CD14-positive monocyte (primary cell): ENCODE results near the gene POLL. TPM values are rescaled to one million over a fixed set of nuclear protein-coding genes. Genes with fewer than 3 reads are reported as not detected.

Source experiments
- DNase-seq, 3 donors: peaks; one replicate each; pipeline ENCODE4 v3.0.0-alpha.2; 2011 to 2022
- H2AFZ ChIP-seq: 2 replicates; pipeline ENCODE4 v1.6.0; 2012; ENCODE audit warnings: mild to moderate bottlenecking, low read depth, low read length, inconsistent platforms; ENCODE audit not compliant: insufficient read depth, poor library complexity, severe bottlenecking
- H3K27ac ChIP-seq, 2 donors: 1 replicate in 1 of 2; 2 replicates in 1 of 2; pipeline ENCODE4 v1.5.1; 2012 to 2013; ENCODE audit warnings: low read length in 2 of 2, control low read depth in 1 of 2, inconsistent platforms in 1 of 2, low read depth in 1 of 2, mild to moderate bottlenecking in 1 of 2
- H3K27me3 ChIP-seq, 2 donors: one replicate each; pipeline versions ENCODE4 v1.6.0 to v1.6.1; 2011 to 2013; ENCODE audit warnings: low read length in 2 of 2; ENCODE audit not compliant: control insufficient read depth in 2 of 2, insufficient read depth in 2 of 2
- H3K36me3 ChIP-seq, 2 donors: replicated peaks in 1 of 2; 1 replicate in 1 of 2; 2 replicates in 1 of 2; pipeline versions ENCODE4 v1.5.1 to v1.6.1; 2012 to 2013; ENCODE audit warnings: low read length in 2 of 2, control low read depth in 1 of 2, inconsistent platforms in 1 of 2, mild to moderate bottlenecking in 1 of 2; ENCODE audit not compliant: insufficient read depth in 2 of 2, control insufficient read depth in 1 of 2
- H3K4me1 ChIP-seq, 2 donors: 1 replicate in 1 of 2; 2 replicates in 1 of 2; pipeline versions ENCODE4 v1.5.1 to v1.6.1; 2012 to 2013; ENCODE audit warnings: low read length in 2 of 2, control low read depth in 1 of 2, inconsistent platforms in 1 of 2, mild to moderate bottlenecking in 1 of 2, moderate library complexity in 1 of 2; ENCODE audit not compliant: insufficient read depth in 2 of 2, control insufficient read depth in 1 of 2
- H3K4me2 ChIP-seq: replicated peaks from 2 replicates; pipeline ENCODE3; 2012; ENCODE audit warnings: low read length, moderate library complexity, mild to moderate bottlenecking; ENCODE audit not compliant: poor library complexity, severe bottlenecking; ENCODE audit errors: extremely low read depth
- H3K4me3 ChIP-seq, 3 experiments: fragments of 200-600 bp in 1 of 3; sonication (generic) in 1 of 3; replicated peaks in 1 of 3; 1 replicate in 2 of 3; 2 replicates in 1 of 3; pipeline ENCODE4 v1.5.1; 2011 to 2013; ENCODE audit warnings: low read length in 3 of 3, mild to moderate bottlenecking in 3 of 3, control low read depth in 2 of 3, low read depth in 2 of 3, inconsistent platforms in 1 of 3, moderate library complexity in 1 of 3
- H3K79me2 ChIP-seq: 2 replicates; pipeline ENCODE4 v1.6.0; 2012; ENCODE audit warnings: mild to moderate bottlenecking, control low read depth, inconsistent platforms, low read length, moderate library complexity; ENCODE audit not compliant: insufficient read depth
- H3K9ac ChIP-seq: 2 replicates; pipeline ENCODE4 v1.6.0; 2017; ENCODE audit warnings: low read length, mild to moderate bottlenecking; ENCODE audit not compliant: insufficient read depth, poor library complexity, severe bottlenecking
- H3K9me3 ChIP-seq, 2 donors: replicated peaks in 1 of 2; 1 replicate in 1 of 2; 2 replicates in 1 of 2; pipeline versions ENCODE4 v1.5.1 to v1.6.1; 2012 to 2013; ENCODE audit warnings: low read length in 2 of 2, control low read depth in 1 of 2; ENCODE audit not compliant: control insufficient read depth in 1 of 2, insufficient read depth in 1 of 2
- H4K20me1 ChIP-seq: 2 replicates; pipeline ENCODE4 v1.6.0; 2012; ENCODE audit warnings: mild to moderate bottlenecking, low read length, control low read depth, moderate library complexity; ENCODE audit not compliant: insufficient read depth
- H3K27ac Mint-ChIP-seq, 7 donors: one replicate each; pipeline ENCODE4 v1.8.0; 2020; ENCODE audit warnings: mild to moderate bottlenecking in 7 of 7, mixed read lengths in 7 of 7, moderate library complexity in 6 of 7, inconsistent platforms in 2 of 7
- H3K27me3 Mint-ChIP-seq, 3 donors: one replicate each; pipeline ENCODE4 v1.8.0; 2021 to 2022; ENCODE audit warnings: low read depth in 3 of 3, mild to moderate bottlenecking in 3 of 3, mixed read lengths in 3 of 3, moderate library complexity in 3 of 3, inconsistent platforms in 1 of 3
- H3K36me3 Mint-ChIP-seq, 2 donors: one replicate each; pipeline ENCODE4 v1.8.0; 2020; ENCODE audit warnings: mixed read lengths in 2 of 2, inconsistent platforms in 1 of 2, mild to moderate bottlenecking in 1 of 2
- H3K4me1 Mint-ChIP-seq: one replicate; pipeline ENCODE4 v1.8.0; 2020; ENCODE audit warnings: mild to moderate bottlenecking, mixed read lengths
- H3K4me3 Mint-ChIP-seq, 2 donors: one replicate each; pipeline ENCODE4 v1.8.0; 2020; ENCODE audit warnings: mild to moderate bottlenecking in 2 of 2, mixed read lengths in 2 of 2, moderate library complexity in 1 of 2
- H3K9me3 Mint-ChIP-seq, 7 donors: one replicate each; pipeline ENCODE4 v1.8.0; 2020 to 2022; ENCODE audit warnings: mixed read lengths in 7 of 7, mild to moderate bottlenecking in 6 of 7, moderate library complexity in 6 of 7, inconsistent platforms in 2 of 7
- CTCF ChIP-seq: fragments of 200-600 bp; IDR thresholded peaks from one replicate; pipeline ENCODE4 v1.8.0; 2022; ENCODE audit warnings: antibody characterized with exemption, mild to moderate bottlenecking
- WGBS: methylation state at CpG from one replicate; pipeline ENCODE4 v1.1.5; 2013; ENCODE audit warnings: missing lambda C conversion rate; ENCODE audit not compliant: insufficient coverage; 5-methylcytosine and 5-hydroxymethylcytosine counted together
- intact Hi-C, 2 donors: fragments of 100-400 bp; cut with micrococcal nuclease; formaldehyde crosslinking; loops; one replicate each; pipeline versions ENCODE4 v1.15.0 to v1.15.1; 2023
- polyA plus RNA-seq, 3 donors: library from polyadenylated mRNA; depleted of rRNA in 1 of 3; unstranded in 2 of 3; stranded (reverse) in 1 of 3; fragments of 300-500 nt in 2 of 3; fragments of >200 nt in 1 of 3; fragmentation: Illumina TruSeq in 2 of 3; gene quantifications; 1 replicate in 2 of 3; 2 replicates in 1 of 3; pipeline ENCODE4 v1.2.3, GENCODE V29; 2012 to 2021

POLL gene
- polyA plus RNA-seq, 3 donors, result 9.9 to 37.0 (median 10.6) TPM

GRCh38 chr10:101578803-101579515 lies 9.1 kb downstream of the POLL start:
- WGBS, result 95% methylated on average over 12 of the region's 13 CpGs
- no peak overlapping the region for H3K27ac ChIP-seq
- H3K27ac Mint-ChIP-seq, result peak overlapping the region in 1 of 7 donors; percentile 1
- H3K36me3 ChIP-seq, result peaks cover 62 to 75% of the 10 kb centered on the region in 2 donors
- no peaks in the 10 kb centered on the region for H3K9me3 ChIP-seq
- H3K9me3 Mint-ChIP-seq, result no peaks in the 10 kb centered on the region
- intact Hi-C loops, result no loop called here
- H3K4me2 ChIP-seq, result no peak overlapping the region
- no peak overlapping the region for H3K9ac ChIP-seq
- no peaks in the 10 kb centered on the region for H3K79me2 ChIP-seq
- no peaks in the 10 kb centered on the region for H3K27me3 ChIP-seq
- H3K4me3 ChIP-seq, result no peak overlapping the region
- H3K4me1 Mint-ChIP-seq, result no peaks in the 10 kb centered on the region
- H3K4me1 ChIP-seq, result no peaks in the 10 kb centered on the region
- TF ChIP-seq CTCF, result no peak
- H3K27me3 Mint-ChIP-seq, result peaks cover 0 to 1% (median 0%) of the 10 kb centered on the region in 3 donors
- no peak for DNase-seq
- peaks cover 57 to 72% of the 10 kb centered on the region in 2 donors for H3K36me3 Mint-ChIP-seq
- H3K4me3 Mint-ChIP-seq, result no peak overlapping the region
- H4K20me1 ChIP-seq, result no peaks in the 10 kb centered on the region
- no peak overlapping the region for H2AFZ ChIP-seq

- H3K4me3 Mint-ChIP-seq, result no peak overlapping the region
- TF ChIP-seq CTCF, result no peak
- peaks cover 49 to 66% of the 10 kb centered on the region in 2 donors for H3K36me3 Mint-ChIP-seq
- Histone ChIP-seq H3K9ac (no peak overlapping the region), H2AFZ (no peak overlapping the region), H3K36me3 (peaks cover 56 to 67% of the 10 kb centered on the region in 2 donors), H3K27ac (no peak overlapping the region), H3K4me3 (no peak overlapping the region), H4K20me1 (no peaks in the 10 kb centered on the region), H3K9me3 (peaks cover 0 to under 1% of the 10 kb centered on the region in 2 donors), H3K4me1 (no peaks in the 10 kb centered on the region), H3K4me2 (no peak overlapping the region), H3K79me2 (no peaks in the 10 kb centered on the region), H3K27me3 (no peaks in the 10 kb centered on the region)
- H3K27ac Mint-ChIP-seq, result peak overlapping the region in 1 of 7 donors; percentile 60
- H3K27me3 Mint-ChIP-seq, result peaks cover 0 to 3% (median 3%) of the 10 kb centered on the region in 3 donors
- H3K4me1 Mint-ChIP-seq, result no peaks in the 10 kb centered on the region
- H3K9me3 Mint-ChIP-seq, result peaks cover 0 to 2% (median 0%) of the 10 kb centered on the region in 7 donors
- DNase-seq, result no peak
- intact Hi-C loops, result no loop called here
- 82% methylated on average over 4 of the region's 5 CpGs for WGBS
Observed at GRCh38 chr10:101578192-101578591, 9.9 kb downstream of the POLL start.
